B cell (primary cell): Measurements from ENCODE around the gene DGKQ. TPM values are rescaled to one million over a fixed set of nuclear protein-coding genes. Genes with fewer than 3 reads are reported as not detected.

ENCODE experiments used
- ATAC-seq: fragments of 200-7000 bp; cut with Tn5 transposase; one replicate; pipeline ENCODE4 v1.10.0; 2021; ENCODE audit warnings: low read depth, mild to moderate bottlenecking, moderate number of reproducible peaks, moderate library complexity
- CTCF ChIA-PET: fragments of 350-600 bp; sonication (Branson Sonifier 250); formaldehyde crosslinking; loops from one replicate; lab custom pipeline; 2021; ENCODE audit warnings: antibody characterized with exemption, inconsistent platforms; lab: Charles Lee
- POLR2A ChIA-PET: fragments of 350-600 bp; sonication (Branson Sonifier 250); formaldehyde crosslinking; loops from one replicate; lab custom pipeline; 2021; ENCODE audit warnings: antibody characterized with exemption; lab: Charles Lee
- DNase-seq: peaks from one replicate; pipeline ENCODE4 v3.0.0; 2013
- H2AFZ ChIP-seq: 2 replicates; pipeline ENCODE4 v1.6.1; 2012; ENCODE audit warnings: mild to moderate bottlenecking, low read depth, low read length; ENCODE audit not compliant: insufficient read depth, poor library complexity, severe bottlenecking
- H3K27ac ChIP-seq, 2 donors: 1 replicate in 1 of 2; 2 replicates in 1 of 2; pipeline ENCODE4 v1.5.1; 2012 to 2013; ENCODE audit warnings: low read length in 2 of 2, mild to moderate bottlenecking in 2 of 2, moderate library complexity in 1 of 2
- H3K27me3 ChIP-seq, 4 experiments: fragments of 200-600 bp in 1 of 4; sonication (generic) in 1 of 4; replicated peaks in 1 of 4; 1 replicate in 2 of 4; 2 replicates in 2 of 4; pipeline versions ENCODE4 v1.6.1 to v1.7.0; 2013 to 2016; ENCODE audit warnings: low read length in 3 of 4, mild to moderate bottlenecking in 2 of 4, mixed read lengths in 1 of 4, moderate library complexity in 1 of 4; ENCODE audit not compliant: insufficient read depth in 4 of 4, control insufficient read depth in 3 of 4; ENCODE audit errors: control extremely low read depth in 1 of 4
- H3K36me3 ChIP-seq, 2 experiments: replicated peaks in 1 of 2; 1 replicate in 1 of 2; 2 replicates in 1 of 2; pipeline versions ENCODE4 v1.6.1 to v1.7.1; 2013; ENCODE audit warnings: low read length in 1 of 2; ENCODE audit not compliant: insufficient read depth in 2 of 2, control insufficient read depth in 1 of 2; ENCODE audit errors: control extremely low read depth in 1 of 2, extremely low read depth in 1 of 2
- H3K4me1 ChIP-seq, 2 donors: fragments of 200-600 bp in 1 of 2; sonication (generic) in 1 of 2; 1 replicate in 1 of 2; 2 replicates in 1 of 2; pipeline versions ENCODE4 v1.5.1 to v1.6.1; 2013 to 2017; ENCODE audit warnings: low read length in 2 of 2; ENCODE audit not compliant: control insufficient read depth in 2 of 2, insufficient read depth in 2 of 2
- H3K4me2 ChIP-seq: replicated peaks from 2 replicates; pipeline ENCODE3; 2012; ENCODE audit warnings: mild to moderate bottlenecking, low read depth, low read length; ENCODE audit not compliant: poor library complexity, severe bottlenecking
- H3K4me3 ChIP-seq, 5 experiments: fragments of 200-600 bp in 1 of 5; sonication (generic) in 1 of 5; 1 replicate in 3 of 5; 2 replicates in 2 of 5; pipeline versions ENCODE4 v1.5.1 to v1.7.0; 2011 to 2016; ENCODE audit warnings: low read length in 4 of 5, mild to moderate bottlenecking in 4 of 5, low read depth in 2 of 5, control low read depth in 1 of 5, moderate library complexity in 1 of 5; ENCODE audit not compliant: insufficient read depth in 1 of 5; ENCODE audit errors: control extremely low read depth in 1 of 5, extremely low read depth in 1 of 5
- H3K79me2 ChIP-seq: fragments of 200-600 bp; sonication (generic); one replicate; pipeline ENCODE4 v1.6.0; 2016; ENCODE audit warnings: low read length; ENCODE audit not compliant: control insufficient read depth, insufficient read depth
- H3K9ac ChIP-seq: fragments of 200-600 bp; sonication (generic); 2 replicates; pipeline ENCODE4 v1.6.1; 2017; ENCODE audit warnings: mild to moderate bottlenecking, low read length, moderate library complexity
- H3K9me3 ChIP-seq, 3 donors: one replicate each; pipeline versions ENCODE4 v1.6.1 to v1.7.1; 2013; ENCODE audit warnings: low read length in 2 of 3; ENCODE audit not compliant: control insufficient read depth in 2 of 3, insufficient read depth in 1 of 3; ENCODE audit errors: control extremely low read depth in 1 of 3
- H4K20me1 ChIP-seq: 2 replicates; pipeline ENCODE4 v1.6.0; 2012; ENCODE audit warnings: mild to moderate bottlenecking, low read length; ENCODE audit not compliant: insufficient read depth, control insufficient read depth, poor library complexity, severe bottlenecking
- H3K27ac Mint-ChIP-seq: one replicate; pipeline ENCODE4 v1.8.0; 2021; ENCODE audit warnings: mixed read lengths
- H3K27me3 Mint-ChIP-seq: one replicate; pipeline ENCODE4 v1.8.0; 2021; ENCODE audit warnings: mixed read lengths
- H3K4me1 Mint-ChIP-seq: one replicate; pipeline ENCODE4 v1.8.0; 2021; ENCODE audit warnings: mixed read lengths
- H3K4me3 Mint-ChIP-seq: one replicate; pipeline ENCODE4 v1.8.0; 2021; ENCODE audit warnings: mixed read lengths
- H3K9me3 Mint-ChIP-seq: one replicate; pipeline ENCODE4 v1.8.0; 2022; ENCODE audit warnings: mixed read lengths; ENCODE audit not compliant: insufficient read depth
- CTCF ChIP-seq: fragments of 200-600 bp; IDR thresholded peaks from one replicate; pipeline ENCODE4 v1.8.0; 2022; ENCODE audit warnings: antibody characterized with exemption, mild to moderate bottlenecking
- EZH2 ChIP-seq: IDR thresholded peaks from 2 replicates; pipeline ENCODE4 v1.6.1; 2012; ENCODE audit warnings: borderline replicate concordance, low read depth, mild to moderate bottlenecking, moderate library complexity, low read length; ENCODE audit not compliant: insufficient read depth, poor library complexity, severe bottlenecking
- WGBS: methylation state at CpG from one replicate; pipeline ENCODE4 v1.1.5; 2013; ENCODE audit warnings: missing lambda C conversion rate; ENCODE audit not compliant: insufficient coverage; 5-methylcytosine and 5-hydroxymethylcytosine counted together
- intact Hi-C: fragments of 100-400 bp; cut with micrococcal nuclease; formaldehyde crosslinking; loops from one replicate; pipeline ENCODE4 v1.10.0; 2022
- polyA plus RNA-seq: library from polyadenylated mRNA; depleted of rRNA; stranded (reverse); fragments of >200 nt; gene quantifications from 2 replicates; pipeline ENCODE4 v1.2.3, GENCODE V29; 2012
- total RNA-seq, 2 donors: library from RNA; stranded (reverse); fragments of 120-200 nt in 1 of 2; gene quantifications; 1 replicate in 1 of 2; 2 replicates in 1 of 2; pipeline versions ENCODE4 v1.2.3 to v1.2.4, GENCODE V29; 2013 to 2022

The DGKQ gene
- total and polyA plus RNA-seq, 2 donors (not counting 1 experiment from before 2014, with no cell fraction given), result 22.6 to 30.4 TPM

GRCh38 chr4:974668-975067 is 1.3 kb upstream of the DGKQ start:
- no peaks in the 10 kb centered on the region for H3K9me3 Mint-ChIP-seq
- ChIA-PET POLR2A (interaction anchor here (0.6 kb wide), 1 partner anchor 23 kb away, joined by 3 read pairs; no protein-coding TSS in a partner anchor), CTCF (no interaction called here)
- H3K27ac ChIP-seq, result no peak overlapping the region
- WGBS, result 94% methylated on average over 9 of the region's 9 CpGs
- no peaks in the 10 kb centered on the region for H3K27me3 ChIP-seq
- H3K4me1 ChIP-seq, result peaks cover 10 to 16% of the 10 kb centered on the region in 2 donors
- intact Hi-C loops, result no loop called here
- DNase-seq (peak; percentile 36), ATAC-seq (no peak)
- no peak overlapping the region for H2AFZ ChIP-seq
- H3K79me2 ChIP-seq, result peaks cover 18% of the 10 kb centered on the region
- TF ChIP-seq EZH2 (no peak), CTCF (no peak)
- no peak overlapping the region for H3K4me3 ChIP-seq
- H3K9me3 ChIP-seq, result peaks cover 0 to 15% (median 0%) of the 10 kb centered on the region in 3 donors
- H3K36me3 ChIP-seq, result no peaks in the 10 kb centered on the region
- peaks cover 9% of the 10 kb centered on the region for H3K4me1 Mint-ChIP-seq
- H3K4me3 Mint-ChIP-seq, result peak overlapping the region; percentile 23
- no peak overlapping the region for H3K4me2 ChIP-seq
- no peak overlapping the region for H3K9ac ChIP-seq
- H3K27me3 Mint-ChIP-seq, result no peaks in the 10 kb centered on the region
- peaks cover 40% of the 10 kb centered on the region for H4K20me1 ChIP-seq
- H3K27ac Mint-ChIP-seq, result no peak overlapping the region

DNA sequence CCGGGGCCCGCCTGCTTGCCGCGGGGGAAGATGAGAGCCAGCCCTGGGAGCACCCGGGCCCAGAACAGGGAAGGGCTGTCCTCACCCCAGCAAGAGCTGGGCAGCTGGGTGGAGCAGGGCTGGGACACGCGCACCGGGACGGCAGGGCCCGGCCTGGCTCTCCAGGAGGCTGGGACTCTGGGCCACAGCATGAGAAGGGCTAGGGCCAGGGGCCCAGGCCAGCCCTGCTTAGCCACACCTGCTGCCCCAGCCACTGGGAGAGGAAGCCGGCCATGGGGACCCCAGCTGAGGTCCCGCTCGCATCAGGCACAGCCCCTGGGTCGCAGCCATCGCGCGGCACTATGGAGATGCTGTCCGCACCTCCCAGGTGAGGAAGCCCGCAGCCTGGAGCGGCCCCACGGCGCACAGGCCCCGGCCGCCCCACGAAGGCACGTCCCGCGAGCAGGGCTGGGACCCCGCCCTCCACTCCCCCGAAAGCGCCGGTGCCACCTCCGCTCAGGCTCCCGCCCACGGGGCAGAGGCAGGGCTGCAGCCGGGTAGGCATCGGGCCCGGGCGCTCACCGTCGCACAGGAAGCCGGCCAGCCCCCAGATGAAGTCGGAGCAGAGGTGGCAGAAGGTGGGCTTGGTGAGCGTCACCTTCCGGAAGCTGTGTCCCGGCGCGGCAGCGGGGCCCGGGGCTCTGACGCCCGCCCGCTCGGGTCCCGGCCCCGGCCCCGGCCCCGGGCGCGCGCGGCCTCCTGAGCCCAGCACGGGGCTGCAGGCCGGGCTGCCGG is 531 bp downstream of the DGKQ start:
- DNase-seq (peak; percentile 74), ATAC-seq (peak; percentile 26)
- peak overlapping the region; percentile 99 for H3K4me2 ChIP-seq
- no peak overlapping the region for H3K27ac ChIP-seq
- Mint-ChIP-seq H3K27me3 (no peaks in the 10 kb centered on the region), H3K27ac (no peak overlapping the region), H3K4me3 (peak overlapping the region; percentile 61), H3K4me1 (peaks cover 9% of the 10 kb centered on the region), H3K9me3 (no peaks in the 10 kb centered on the region)
- peaks cover 0 to 6% (median under 1%) of the 10 kb centered on the region in 4 experiments for H3K27me3 ChIP-seq
- H3K4me1 ChIP-seq, result peaks cover 14 to 26% of the 10 kb centered on the region in 2 donors
- ChIA-PET POLR2A (interaction anchor here (0.6 kb wide), 1 partner anchor 26 kb away, joined by 3 read pairs; no protein-coding TSS in a partner anchor), CTCF (interaction anchor here (1.5 kb wide), 1 partner anchor 14 kb away, joined by 5 read pairs; the partner anchor contains the start of gene IDUA)
- intact Hi-C loops, result loop anchor here (1.0 kb wide), 5 partner anchors 14 to 192 kb away; partner anchors contain the start of genes GAK, IDUA and TMEM175
- WGBS, result 3% methylated on average over 65 of the region's 65 CpGs
- H4K20me1 ChIP-seq, result peaks cover 53% of the 10 kb centered on the region
- peak overlapping the region; percentile 83 for H2AFZ ChIP-seq
- H3K4me3 ChIP-seq, result peak overlapping the region; percentile 23 to 76 (median 66)
- H3K9ac ChIP-seq, result peak overlapping the region; percentile 82
- peaks cover 24% of the 10 kb centered on the region for H3K79me2 ChIP-seq
- H3K36me3 ChIP-seq, result no peaks in the 10 kb centered on the region
- H3K9me3 ChIP-seq, result peaks cover 0 to 15% (median 0%) of the 10 kb centered on the region in 3 donors
- no peak for TF ChIP-seq EZH2
- TF ChIP-seq CTCF, result no peak
